ENCODE results near the gene SDCBP2. TPM values are rescaled to one million over a fixed set of nuclear protein-coding genes. Genes with fewer than 3 reads are reported as not detected.

Gene SDCBP2
- total and polyA plus RNA-seq, 2 of the 8 experiments (the other 6 are each of a cell fraction or from before 2014, with no cell fraction given): 4.2 to 6.7 TPM

GRCh38 chr20:1338801-1339200 is 9.9 kb upstream of the SDCBP2 start (continued):
- TF ChIP-seq SUZ12 (IDR thresholded peaks at IDR 0.05; ENCODE audit: low read length) (no peak), USF2 (IDR thresholded peaks at IDR 0.05; ENCODE audit: low read length) (no peak), CBX5 (IDR thresholded peaks at IDR 0.05; ENCODE audit: low read depth, low read length) (no peak), POLR2A (IDR thresholded peaks at IDR 0.05; ENCODE audit: control extremely low read depth in 1 of 2, low read depth in 2 of 2, low read length in 2 of 2) (no peak)

All from H1 (cell line).